Amniotic epithelial cell (primary cell): ENCODE data around the gene DCST1.

Source experiments
- DNase-seq: peaks from one replicate; pipeline ENCODE4 v3.0.0-alpha.2; 2010; ENCODE audit warnings: low read depth

Gene DCST1

GRCh38 chr1:155012776-155013602 lies 20.6 kb upstream of the DCST1 start:
- DNase-seq: no peak

DNA sequence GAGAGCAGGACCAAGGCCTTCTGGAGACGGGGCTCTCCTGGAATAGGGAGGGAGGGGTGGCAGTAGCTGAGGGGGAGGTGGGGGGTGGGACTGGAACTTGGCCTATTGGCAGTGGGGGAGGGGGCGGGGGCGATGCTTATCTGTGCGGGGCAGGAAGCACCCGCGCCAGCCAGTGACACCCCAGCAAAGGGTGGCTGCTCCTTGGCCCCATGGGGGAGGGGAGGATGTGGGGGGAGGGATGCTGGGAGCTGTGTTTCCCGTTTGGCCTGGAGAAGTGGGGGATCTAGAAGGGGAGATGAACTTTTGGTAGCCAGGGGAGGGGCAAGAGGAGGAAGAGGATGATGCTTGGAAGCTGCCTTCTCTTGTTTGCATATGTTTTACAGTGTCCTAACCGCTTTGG lies 20.0 kb upstream of the DCST1 start:
- DNase-seq: no peak

DNA sequence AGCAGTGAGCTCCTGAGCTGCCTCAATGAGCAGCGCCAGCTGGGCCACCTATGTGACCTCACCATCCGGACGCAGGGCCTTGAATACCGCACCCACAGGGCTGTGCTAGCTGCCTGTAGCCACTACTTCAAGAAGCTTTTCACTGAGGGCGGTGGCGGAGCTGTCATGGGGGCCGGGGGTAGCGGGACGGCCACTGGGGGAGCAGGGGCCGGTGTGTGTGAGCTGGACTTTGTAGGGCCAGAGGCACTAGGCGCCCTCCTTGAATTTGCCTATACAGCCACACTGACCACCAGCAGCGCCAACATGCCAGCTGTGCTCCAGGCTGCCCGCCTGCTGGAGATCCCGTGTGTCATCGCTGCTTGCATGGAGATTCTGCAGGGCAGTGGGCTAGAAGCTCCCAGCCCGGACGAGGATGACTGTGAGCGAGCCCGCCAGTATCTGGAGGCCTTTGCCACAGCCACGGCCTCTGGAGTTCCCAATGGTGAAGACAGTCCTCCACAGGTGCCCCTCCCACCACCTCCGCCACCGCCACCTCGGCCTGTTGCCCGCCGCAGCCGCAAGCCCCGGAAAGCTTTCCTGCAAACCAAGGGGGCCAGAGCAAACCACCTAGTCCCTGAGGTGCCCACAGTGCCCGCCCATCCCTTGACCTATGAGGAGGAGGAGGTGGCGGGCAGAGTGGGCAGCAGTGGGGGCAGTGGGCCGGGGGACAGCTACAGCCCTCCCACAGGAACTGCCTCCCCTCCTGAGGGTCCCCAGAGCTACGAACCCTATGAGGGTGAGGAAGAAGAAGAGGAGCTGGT lies 18.7 kb upstream of the DCST1 start:
- no peak for DNase-seq

DNA sequence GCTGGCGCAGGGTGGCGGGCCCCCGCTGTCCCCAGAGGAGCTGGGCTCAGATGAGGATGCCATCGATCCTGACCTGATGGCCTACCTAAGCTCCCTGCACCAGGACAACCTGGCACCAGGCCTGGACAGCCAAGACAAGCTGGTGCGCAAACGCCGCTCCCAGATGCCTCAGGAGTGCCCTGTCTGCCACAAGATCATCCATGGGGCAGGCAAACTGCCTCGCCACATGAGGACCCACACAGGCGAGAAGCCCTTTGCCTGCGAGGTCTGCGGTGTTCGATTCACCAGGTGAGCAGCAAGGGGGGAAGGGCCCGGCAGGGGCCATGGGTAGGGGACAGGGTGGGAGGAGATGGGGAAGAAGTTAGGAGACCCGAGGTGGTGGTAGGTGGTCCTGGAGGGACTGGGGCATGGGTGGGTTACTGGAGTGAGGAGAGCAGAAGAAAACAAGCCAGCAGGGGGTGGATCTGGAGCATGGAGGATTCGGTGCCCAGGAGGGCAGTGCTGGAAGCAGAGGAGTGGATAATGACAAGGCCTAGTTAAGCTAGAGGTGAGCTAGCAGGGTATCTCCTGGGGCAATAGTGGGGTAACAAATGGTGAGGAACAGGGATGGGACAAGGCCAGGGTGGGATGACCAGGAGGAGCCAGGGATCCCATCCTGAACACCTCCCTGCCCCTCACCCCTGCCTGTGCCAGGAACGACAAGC lies 17.9 kb upstream of the DCST1 start:
- DNase-seq: no peak

GRCh38 chr1:155016231-155016831 lies 17.3 kb upstream of the DCST1 start:
- DNase-seq: no peak

DNA sequence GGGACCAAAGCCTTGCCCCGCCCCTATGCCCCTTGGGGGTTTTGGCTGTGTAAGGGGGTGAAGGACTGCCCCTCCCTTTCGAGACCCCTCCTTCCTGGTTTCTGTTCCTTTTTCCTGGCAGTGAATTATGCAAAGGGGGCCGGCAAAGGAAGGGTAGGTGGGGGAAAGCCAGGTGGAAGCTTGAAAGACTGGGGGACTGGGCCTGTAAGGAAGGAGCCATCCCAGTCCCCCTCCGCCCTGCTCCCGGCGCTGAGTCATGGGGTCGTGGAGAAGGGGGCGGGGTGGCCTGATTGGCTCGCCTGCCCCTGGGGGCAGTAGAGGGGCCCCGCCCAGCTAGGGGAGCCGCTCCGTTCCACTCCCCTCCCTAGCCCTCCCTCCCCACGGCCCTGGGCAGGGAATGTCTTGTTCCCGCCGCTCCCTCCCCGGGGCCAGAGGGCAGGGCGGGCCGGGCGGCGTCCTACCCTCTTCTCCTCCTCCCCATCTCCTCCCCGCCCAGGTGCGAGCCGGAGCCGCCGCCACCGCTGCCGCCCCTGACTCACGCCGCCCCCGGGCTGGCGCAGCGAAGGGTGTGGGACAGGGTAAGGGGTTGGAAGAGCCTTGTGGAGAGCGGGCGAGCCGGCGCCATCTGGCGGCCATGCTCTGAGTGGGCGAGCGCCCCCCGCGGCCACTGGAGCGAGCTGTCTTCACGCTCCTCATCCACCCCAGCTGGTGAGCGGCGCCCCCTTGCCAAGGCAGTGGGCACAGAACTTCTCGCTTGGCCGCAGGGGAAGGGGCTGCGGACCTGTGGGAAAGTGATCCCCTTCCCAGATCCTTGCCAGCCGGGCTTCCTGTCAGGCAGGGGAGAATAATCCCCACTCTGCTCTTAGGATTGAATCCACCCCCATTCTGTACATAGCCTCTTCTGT lies 16.3 kb upstream of the DCST1 start:
- DNase-seq: peak; percentile 89

GRCh38 chr1:155017946-155018316 lies 15.7 kb upstream of the DCST1 start:
- DNase-seq: no peak

- DNase-seq: peak; percentile 31
Observed at GRCh38 chr1:155018617-155019348, 14.8 kb upstream of the DCST1 start.

DNA sequence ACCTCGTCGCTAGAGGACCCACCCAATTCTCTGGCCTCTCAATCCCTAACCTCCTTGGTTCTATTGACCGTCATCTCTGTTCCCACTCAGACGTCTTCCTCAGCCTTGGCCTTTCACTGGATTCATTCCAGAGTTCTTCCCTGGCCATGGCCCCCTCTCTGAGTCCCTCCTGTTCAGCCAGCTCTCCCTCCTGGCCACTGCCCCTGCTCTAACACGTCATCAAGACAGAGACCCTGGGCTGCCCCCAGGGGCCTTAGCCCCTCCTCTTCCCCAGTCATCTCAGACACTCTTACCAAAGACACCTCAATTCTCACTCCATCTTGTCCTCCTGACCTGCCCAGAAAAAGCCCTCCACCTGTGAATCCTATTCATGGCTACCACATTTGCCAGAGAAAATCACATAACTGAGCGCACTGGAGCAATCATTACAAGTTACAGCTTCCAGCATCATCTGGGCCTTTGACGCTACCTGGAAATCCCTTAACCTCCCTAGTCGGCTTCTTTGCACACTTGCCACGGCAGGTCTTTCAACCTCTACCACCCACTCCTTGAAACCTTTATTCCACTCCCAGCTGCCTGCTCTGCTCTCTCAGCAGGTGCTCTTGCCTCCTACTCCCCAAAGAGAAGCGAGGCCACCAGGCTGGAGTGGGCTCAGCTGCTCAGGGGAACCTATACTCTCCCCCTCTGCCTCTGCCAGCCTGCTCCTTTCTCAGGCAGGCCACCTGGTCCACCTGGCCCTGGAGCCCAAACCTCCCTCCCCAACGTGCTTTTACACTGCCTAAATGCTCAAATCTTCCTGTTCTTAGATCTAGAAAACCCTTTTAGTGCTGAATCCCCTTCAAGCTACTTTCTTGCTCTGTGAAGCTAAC lies 14.0 kb upstream of the DCST1 start:
- DNase-seq: no peak

DNA sequence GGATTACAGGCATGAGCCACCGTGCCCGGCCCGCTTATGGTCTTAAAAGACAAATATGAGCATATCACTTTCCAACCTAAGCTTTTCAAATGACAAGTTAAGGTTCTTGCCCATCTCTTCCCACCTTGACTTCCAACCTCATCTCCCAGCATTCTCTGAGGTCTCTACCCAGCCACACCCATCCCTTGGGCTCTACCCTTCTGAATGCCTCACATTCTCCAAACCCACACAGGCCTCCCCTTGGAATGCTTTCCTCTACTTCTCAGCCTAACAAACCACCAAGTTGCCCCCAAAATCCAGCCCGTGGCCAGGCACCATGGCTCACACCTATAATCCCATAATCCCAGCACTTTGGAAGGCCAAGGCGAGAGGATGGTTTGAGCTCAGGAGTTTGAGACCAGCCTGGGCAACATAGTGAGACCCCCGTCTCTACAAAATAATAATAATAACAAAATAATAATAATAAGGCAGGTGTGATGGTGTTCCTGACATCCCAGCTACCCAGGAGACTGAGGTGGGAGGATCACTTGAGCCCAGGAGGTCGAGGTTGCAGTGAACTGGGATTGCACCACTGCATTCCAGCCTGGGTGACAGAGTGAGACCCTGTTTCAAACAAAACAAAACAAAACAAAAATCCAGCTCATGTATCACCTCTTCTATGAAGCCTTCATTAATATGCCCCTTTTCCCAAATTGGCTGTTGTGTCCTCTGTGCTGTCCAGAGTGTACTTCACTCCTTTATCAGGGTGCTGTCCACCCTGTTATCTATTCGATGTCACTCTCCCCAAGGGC lies 11.3 kb upstream of the DCST1 start:
- DNase-seq: no peak

GRCh38 chr1:155022927-155023236 lies 10.7 kb upstream of the DCST1 start:
- DNase-seq: no peak

GRCh38 chr1:155023627-155024026 lies 10.0 kb upstream of the DCST1 start:
- DNase-seq: no peak

- no peak for DNase-seq
Observed at GRCh38 chr1:155024315-155024714, 9.3 kb upstream of the DCST1 start.

- DNase-seq: no peak
Observed at GRCh38 chr1:155026154-155026553, 7.5 kb upstream of the DCST1 start.

DNA sequence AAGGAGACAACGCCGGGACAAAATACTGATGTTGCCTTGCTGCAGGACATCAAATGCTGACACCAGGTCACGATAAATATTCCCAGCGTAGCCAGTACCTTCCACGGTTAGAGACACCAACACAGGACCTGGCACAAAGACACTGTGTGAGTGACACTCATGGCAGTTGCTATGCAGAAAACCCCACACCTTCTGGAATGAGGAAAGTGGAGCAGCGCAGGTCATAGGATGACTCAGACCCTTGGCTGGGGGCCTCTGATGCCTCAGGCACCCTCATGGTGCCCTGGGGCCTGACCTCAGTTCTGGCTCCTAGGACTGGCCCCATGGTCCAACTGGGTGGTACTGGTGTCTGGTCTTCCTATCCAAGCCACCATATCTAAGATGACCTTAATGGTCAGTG lies 7.0 kb upstream of the DCST1 start:
- peak; percentile 27 for DNase-seq

DNA sequence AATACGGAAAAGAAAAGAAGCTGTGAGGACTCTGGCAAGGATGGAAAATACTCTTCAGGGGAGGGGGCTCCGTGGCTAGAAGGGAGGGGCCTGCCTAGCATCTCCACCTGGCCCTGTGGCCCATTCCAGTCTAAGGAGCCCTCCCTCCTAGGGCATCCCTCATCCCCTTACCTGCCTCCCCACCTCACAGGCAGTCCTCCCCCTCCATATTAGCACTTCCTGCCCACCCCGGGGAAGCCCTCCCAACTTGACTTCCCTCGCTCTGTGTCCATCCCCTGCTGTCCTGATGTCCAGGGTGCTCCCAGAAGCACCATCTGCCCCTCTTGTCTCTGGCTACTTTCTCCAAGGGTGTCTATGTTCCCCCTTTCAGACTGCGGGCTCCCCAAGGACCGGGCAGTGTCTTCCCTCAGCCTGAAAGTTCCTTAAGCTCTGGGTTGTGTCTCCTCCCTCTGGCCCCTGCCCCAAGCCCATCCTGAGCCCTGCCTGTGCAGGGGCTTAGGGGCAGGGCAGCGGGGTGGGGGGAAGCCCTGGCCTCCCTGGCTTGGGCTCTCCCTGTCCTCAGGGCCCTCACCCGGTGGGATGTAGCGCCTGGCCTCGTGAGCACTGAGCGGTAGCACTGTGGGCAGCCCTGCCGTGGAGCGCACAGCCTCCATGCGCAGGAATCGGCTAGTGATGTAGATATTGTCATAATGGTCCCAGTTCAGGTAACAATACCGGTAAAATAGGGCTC lies 3.9 kb upstream of the DCST1 start:
- DNase-seq: no peak

DNA sequence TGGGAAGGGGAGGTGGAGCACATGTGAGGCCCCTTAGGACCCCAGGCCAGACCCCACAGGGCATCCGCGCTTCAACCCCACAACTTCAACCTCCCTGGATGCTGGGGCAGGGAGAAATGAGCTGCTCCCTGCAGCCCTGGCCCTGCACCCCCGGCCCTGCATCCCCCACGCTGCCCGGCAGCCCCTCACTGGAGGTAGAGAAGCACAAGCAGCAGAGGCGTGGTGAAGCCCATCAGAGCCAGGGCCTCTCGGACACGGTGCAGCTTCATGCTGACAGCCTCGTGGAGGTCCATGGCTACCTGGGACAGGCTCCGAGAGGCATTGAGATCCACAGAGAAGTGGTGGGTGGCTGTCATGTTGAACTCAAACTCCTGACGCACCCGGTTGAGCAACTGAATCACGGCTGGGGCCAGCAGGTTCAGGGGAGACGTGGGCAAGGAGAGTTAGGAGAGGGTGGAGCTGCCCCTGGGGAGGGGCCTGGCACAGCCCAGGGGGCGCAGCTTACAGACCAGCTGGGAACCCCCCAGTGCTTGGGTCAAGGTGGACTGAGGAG lies 3.3 kb upstream of the DCST1 start:
- DNase-seq: no peak

DNA sequence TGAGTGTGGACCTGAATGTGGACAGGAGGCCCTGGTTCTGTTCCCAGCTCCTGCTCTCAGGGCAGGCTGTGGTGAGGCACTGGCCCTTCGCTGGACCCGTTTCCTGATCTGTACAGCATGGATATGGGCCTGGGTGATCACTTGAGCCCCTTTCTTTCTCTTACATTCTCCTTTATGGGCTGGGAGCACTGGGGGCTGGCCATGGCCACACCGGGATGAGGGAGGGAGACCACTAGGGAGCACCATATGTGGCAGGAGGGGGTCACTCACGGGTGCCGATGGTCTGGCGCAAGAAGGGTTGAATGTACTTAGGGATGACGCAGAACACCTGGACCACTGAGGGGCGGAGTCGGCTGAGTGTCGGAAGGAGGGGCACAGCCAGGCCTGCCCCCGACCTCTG lies 2.7 kb upstream of the DCST1 start:
- DNase-seq: no peak
